WTC11 (cell line): Measurements from ENCODE around the gene KRTAP6-2. TPM values are rescaled to one million over a fixed set of nuclear protein-coding genes. Genes with fewer than 3 reads are reported as not detected.

Experiments
- ATAC-seq: fragments of 200-7000 bp; cut with Tn5 transposase; 2 replicates; pipeline ENCODE4 v1.10.0; 2021; ENCODE audit warnings: mild to moderate bottlenecking, moderate library complexity
- CTCF ChIA-PET: fragments of 300-600 bp; sonication (Branson Sonifier 250); formaldehyde crosslinking; loops from one replicate; lab custom pipeline; 2021; ENCODE audit warnings: antibody characterized with exemption; lab: Charles Lee
- POLR2A ChIA-PET: fragments of 350-600 bp; sonication (Branson Sonifier 250); formaldehyde crosslinking; loops from one replicate; lab custom pipeline; 2021; ENCODE audit warnings: antibody characterized with exemption; lab: Charles Lee
- DNase-seq: peaks from one replicate; pipeline ENCODE4 v3.0.0; 2021; ENCODE audit warnings: low spot score
- H3K27ac Mint-ChIP-seq: 2 replicates; pipeline ENCODE4 v1.8.0; 2021; ENCODE audit warnings: mixed read lengths
- H3K27me3 Mint-ChIP-seq: 2 replicates; pipeline ENCODE4 v1.8.0; 2021; ENCODE audit warnings: low read depth, mild to moderate bottlenecking, moderate library complexity, mixed read lengths
- H3K36me3 Mint-ChIP-seq: 2 replicates; pipeline ENCODE4 v1.8.0; 2021; ENCODE audit warnings: mixed read lengths
- H3K4me1 Mint-ChIP-seq: 2 replicates; pipeline ENCODE4 v1.8.0; 2022; ENCODE audit warnings: mixed read lengths
- H3K4me3 Mint-ChIP-seq: 2 replicates; pipeline ENCODE4 v1.8.0; 2021; ENCODE audit warnings: mild to moderate bottlenecking, moderate library complexity, mixed read lengths
- H3K9me3 Mint-ChIP-seq: 2 replicates; pipeline ENCODE4 v1.8.0; 2021; ENCODE audit warnings: mixed read lengths
- ATF1 ChIP-seq: sonication (generic); formaldehyde crosslinking; IDR thresholded peaks from 2 replicates; pipeline ENCODE4 v1.8.1; 2023; ENCODE audit warnings: mild to moderate bottlenecking, moderate library complexity, missing genetic modification reagents
- CBFB ChIP-seq: sonication (generic); formaldehyde crosslinking; IDR thresholded peaks from 2 replicates; pipeline ENCODE4 v1.8.1; 2022; ENCODE audit warnings: mild to moderate bottlenecking, low read depth, missing genetic modification reagents
- EMX1 ChIP-seq: fragments of 250-450 bp; sonication (Bioruptor Pico); IDR thresholded peaks from 2 replicates; pipeline ENCODE4 v1.8.0; 2021; ENCODE audit warnings: mild to moderate bottlenecking
- ERG ChIP-seq: fragments of 250-450 bp; sonication (Bioruptor Pico); IDR thresholded peaks from 2 replicates; pipeline ENCODE4 v1.8.0; 2021; ENCODE audit warnings: mild to moderate bottlenecking
- FOXK1 ChIP-seq: sonication (generic); formaldehyde crosslinking; IDR thresholded peaks from 2 replicates; pipeline ENCODE4 v1.8.0; 2022; ENCODE audit warnings: mild to moderate bottlenecking, moderate library complexity, missing genetic modification reagents
- HMGA2 ChIP-seq: fragments of 250-450 bp; sonication (Bioruptor Pico); IDR thresholded peaks from 2 replicates; pipeline ENCODE4 v1.4.0; 2021; ENCODE audit warnings: mild to moderate bottlenecking, moderate library complexity
- JAZF1 ChIP-seq: fragments of 250-450 bp; sonication (Bioruptor Pico); IDR thresholded peaks from 2 replicates; pipeline ENCODE4 v1.9.0; 2021; ENCODE audit warnings: moderate library complexity, mild to moderate bottlenecking, inconsistent platforms
- MXD4 ChIP-seq: fragments of 250-450 bp; sonication (Bioruptor Pico); IDR thresholded peaks from 2 replicates; pipeline ENCODE4 v1.8.0; 2021; ENCODE audit warnings: mild to moderate bottlenecking, moderate library complexity, borderline replicate concordance
- NR1H2 ChIP-seq: sonication (generic); formaldehyde crosslinking; IDR thresholded peaks from 2 replicates; pipeline ENCODE4 v1.9.0; 2021; ENCODE audit warnings: mild to moderate bottlenecking, moderate library complexity, missing genetic modification reagents
- NR2C2 ChIP-seq: sonication (generic); formaldehyde crosslinking; IDR thresholded peaks from 2 replicates; pipeline ENCODE4 v1.8.0; 2022; ENCODE audit warnings: mild to moderate bottlenecking, missing genetic modification reagents
- OVOL2 ChIP-seq: fragments of 250-450 bp; sonication (Bioruptor Pico); IDR thresholded peaks from 2 replicates; pipeline ENCODE4 v1.9.0; 2021; ENCODE audit warnings: mild to moderate bottlenecking, borderline replicate concordance
- RELA ChIP-seq: sonication (generic); formaldehyde crosslinking; IDR thresholded peaks from 2 replicates; pipeline ENCODE4 v1.8.1; 2022; ENCODE audit warnings: missing genetic modification reagents, mild to moderate bottlenecking, borderline replicate concordance
- SMAD4 ChIP-seq: sonication (generic); formaldehyde crosslinking; IDR thresholded peaks from 2 replicates; pipeline ENCODE4 v1.8.0; 2022; ENCODE audit warnings: mild to moderate bottlenecking, missing genetic modification reagents
- TEAD1 ChIP-seq: sonication (generic); formaldehyde crosslinking; IDR thresholded peaks from 2 replicates; pipeline ENCODE4 v1.8.0; 2022; ENCODE audit warnings: mild to moderate bottlenecking, missing genetic modification reagents
- TEAD4 ChIP-seq: sonication (generic); formaldehyde crosslinking; IDR thresholded peaks from 2 replicates; pipeline ENCODE4 v1.8.0; 2022; ENCODE audit warnings: mild to moderate bottlenecking, missing genetic modification reagents
- ZNF121 ChIP-seq: sonication (generic); formaldehyde crosslinking; IDR thresholded peaks from 2 replicates; pipeline ENCODE4 v1.8.0; 2023; ENCODE audit warnings: missing genetic modification reagents
- ZNF232 ChIP-seq: sonication (generic); formaldehyde crosslinking; IDR thresholded peaks from 2 replicates; pipeline ENCODE4 v1.8.0; 2022; ENCODE audit warnings: mild to moderate bottlenecking, missing genetic modification reagents
- ZNF263 ChIP-seq: sonication (generic); formaldehyde crosslinking; IDR thresholded peaks from 2 replicates; pipeline ENCODE4 v1.8.1; 2022; ENCODE audit warnings: low read depth, mild to moderate bottlenecking, moderate library complexity, missing genetic modification reagents
- ZNF396 ChIP-seq: fragments of 250-450 bp; sonication (Bioruptor Pico); IDR thresholded peaks from 2 replicates; pipeline ENCODE4 v1.8.0; 2021; ENCODE audit warnings: mild to moderate bottlenecking, moderate library complexity, borderline replicate concordance
- ZNF671 ChIP-seq: fragments of 250-450 bp; sonication (Bioruptor Pico); IDR thresholded peaks from 2 replicates; pipeline ENCODE4 v1.8.0; 2021; ENCODE audit warnings: mild to moderate bottlenecking
- total RNA-seq: library from RNA; stranded (reverse); gene quantifications from 3 replicates; pipeline ENCODE4 v1.2.3, GENCODE V29; 2021
- TF ChIP-seq, protein P1 (sequence below): sonication (generic); formaldehyde crosslinking; IDR thresholded peaks from 2 replicates; pipeline ENCODE4 v1.8.0; 2023; ENCODE audit warnings: missing genetic modification reagents
- TF ChIP-seq, protein P2 (sequence below): sonication (generic); formaldehyde crosslinking; IDR thresholded peaks from 2 replicates; pipeline ENCODE4 v1.8.1; 2022; ENCODE audit warnings: mild to moderate bottlenecking, missing genetic modification reagents, moderate library complexity, borderline replicate concordance
- TF ChIP-seq, protein P3 (sequence below): sonication (generic); formaldehyde crosslinking; IDR thresholded peaks from 2 replicates; pipeline ENCODE4 v1.8.0; 2022; ENCODE audit warnings: mild to moderate bottlenecking, missing genetic modification reagents
- TF ChIP-seq, protein P4 (sequence below): sonication (generic); formaldehyde crosslinking; IDR thresholded peaks from 2 replicates; pipeline ENCODE4 v1.8.1; 2023; ENCODE audit warnings: mild to moderate bottlenecking, missing genetic modification reagents, borderline replicate concordance
- TF ChIP-seq, protein P5 (sequence below): sonication (generic); formaldehyde crosslinking; IDR thresholded peaks from 2 replicates; pipeline ENCODE4 v1.8.0; 2023; ENCODE audit warnings: missing genetic modification reagents, mild to moderate bottlenecking, borderline replicate concordance

KRTAP6-2 gene
- total RNA-seq, 1 experiment from 2014 or later: not detected

- POLR2A ChIA-PET: no interaction called here
- TF ChIP-seq RELA (CRISPR knock-in tag) (no peak), TEAD4 (CRISPR knock-in tag) (no peak), MXD4 (no peak), FOXK1 (CRISPR knock-in tag) (no peak), HMGA2 (CRISPR knock-in tag) (no peak), EMX1 (CRISPR knock-in tag) (no peak), ZNF671 (CRISPR knock-in tag) (no peak), NR2C2 (CRISPR knock-in tag) (no peak), ZNF232 (CRISPR knock-in tag) (no peak), ZNF263 (CRISPR knock-in tag) (no peak), SMAD4 (no peak), NR1H2 (CRISPR knock-in tag) (no peak), JAZF1 (CRISPR knock-in tag) (no peak), ZNF396 (no peak)
- TF ChIP-seq, protein P1, sequence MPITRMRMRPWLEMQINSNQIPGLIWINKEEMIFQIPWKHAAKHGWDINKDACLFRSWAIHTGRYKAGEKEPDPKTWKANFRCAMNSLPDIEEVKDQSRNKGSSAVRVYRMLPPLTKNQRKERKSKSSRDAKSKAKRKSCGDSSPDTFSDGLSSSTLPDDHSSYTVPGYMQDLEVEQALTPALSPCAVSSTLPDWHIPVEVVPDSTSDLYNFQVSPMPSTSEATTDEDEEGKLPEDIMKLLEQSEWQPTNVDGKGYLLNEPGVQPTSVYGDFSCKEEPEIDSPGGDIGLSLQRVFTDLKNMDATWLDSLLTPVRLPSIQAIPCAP: no peak
- TF ChIP-seq, protein P2, sequence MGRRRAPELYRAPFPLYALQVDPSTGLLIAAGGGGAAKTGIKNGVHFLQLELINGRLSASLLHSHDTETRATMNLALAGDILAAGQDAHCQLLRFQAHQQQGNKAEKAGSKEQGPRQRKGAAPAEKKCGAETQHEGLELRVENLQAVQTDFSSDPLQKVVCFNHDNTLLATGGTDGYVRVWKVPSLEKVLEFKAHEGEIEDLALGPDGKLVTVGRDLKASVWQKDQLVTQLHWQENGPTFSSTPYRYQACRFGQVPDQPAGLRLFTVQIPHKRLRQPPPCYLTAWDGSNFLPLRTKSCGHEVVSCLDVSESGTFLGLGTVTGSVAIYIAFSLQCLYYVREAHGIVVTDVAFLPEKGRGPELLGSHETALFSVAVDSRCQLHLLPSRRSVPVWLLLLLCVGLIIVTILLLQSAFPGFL: no peak
- TF ChIP-seq, protein P3, sequence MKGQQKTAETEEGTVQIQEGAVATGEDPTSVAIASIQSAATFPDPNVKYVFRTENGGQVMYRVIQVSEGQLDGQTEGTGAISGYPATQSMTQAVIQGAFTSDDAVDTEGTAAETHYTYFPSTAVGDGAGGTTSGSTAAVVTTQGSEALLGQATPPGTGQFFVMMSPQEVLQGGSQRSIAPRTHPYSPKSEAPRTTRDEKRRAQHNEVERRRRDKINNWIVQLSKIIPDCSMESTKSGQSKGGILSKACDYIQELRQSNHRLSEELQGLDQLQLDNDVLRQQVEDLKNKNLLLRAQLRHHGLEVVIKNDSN: no peak
- TF ChIP-seq, all 79 proteins: peak for 0
- no peak overlapping the region for H3K27ac Mint-ChIP-seq
- H3K4me3 Mint-ChIP-seq: no peak overlapping the region
- H3K36me3 Mint-ChIP-seq: no peaks in the 10 kb centered on the region
- H3K4me1 Mint-ChIP-seq: no peaks in the 10 kb centered on the region
- CTCF ChIA-PET: no interaction called here
- no peaks in the 10 kb centered on the region for H3K27me3 Mint-ChIP-seq
- DNase-seq: no peak
- ATAC-seq: no peak
- H3K9me3 Mint-ChIP-seq: no peaks in the 10 kb centered on the region
Observed at GRCh38 chr21:30577766-30578165, 20.9 kb downstream of the KRTAP6-2 start.

DNA sequence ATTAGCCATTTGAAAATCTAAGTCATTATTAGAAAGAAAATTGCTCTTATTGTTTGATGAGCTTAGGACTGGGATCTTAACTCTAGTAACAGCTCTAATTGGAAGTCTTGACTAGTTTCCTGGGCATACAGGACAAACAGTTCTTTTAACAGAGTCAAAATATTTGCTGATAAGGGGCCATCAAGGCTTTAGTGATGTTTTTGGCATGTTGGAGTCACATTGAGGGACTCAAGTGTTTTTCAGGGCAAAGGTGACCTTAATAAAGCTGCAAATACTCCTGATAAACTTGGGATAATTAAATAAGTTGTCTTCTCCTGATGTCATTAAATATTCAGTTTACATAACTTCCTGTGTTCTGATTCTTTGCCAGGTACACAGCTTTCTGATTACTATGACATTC is 31.1 kb downstream of the KRTAP6-2 start:
- ATAC-seq (no peak), DNase-seq (no peak)
- Mint-ChIP-seq H3K9me3 (no peaks in the 10 kb centered on the region), H3K4me3 (no peak overlapping the region), H3K27ac (no peak overlapping the region), H3K36me3 (no peaks in the 10 kb centered on the region), H3K4me1 (no peaks in the 10 kb centered on the region), H3K27me3 (no peaks in the 10 kb centered on the region)
- CTCF ChIA-PET: no interaction called here
- POLR2A ChIA-PET: no interaction called here
- TF ChIP-seq ERG (CRISPR knock-in tag): no peak
- TF ChIP-seq, protein P4, sequence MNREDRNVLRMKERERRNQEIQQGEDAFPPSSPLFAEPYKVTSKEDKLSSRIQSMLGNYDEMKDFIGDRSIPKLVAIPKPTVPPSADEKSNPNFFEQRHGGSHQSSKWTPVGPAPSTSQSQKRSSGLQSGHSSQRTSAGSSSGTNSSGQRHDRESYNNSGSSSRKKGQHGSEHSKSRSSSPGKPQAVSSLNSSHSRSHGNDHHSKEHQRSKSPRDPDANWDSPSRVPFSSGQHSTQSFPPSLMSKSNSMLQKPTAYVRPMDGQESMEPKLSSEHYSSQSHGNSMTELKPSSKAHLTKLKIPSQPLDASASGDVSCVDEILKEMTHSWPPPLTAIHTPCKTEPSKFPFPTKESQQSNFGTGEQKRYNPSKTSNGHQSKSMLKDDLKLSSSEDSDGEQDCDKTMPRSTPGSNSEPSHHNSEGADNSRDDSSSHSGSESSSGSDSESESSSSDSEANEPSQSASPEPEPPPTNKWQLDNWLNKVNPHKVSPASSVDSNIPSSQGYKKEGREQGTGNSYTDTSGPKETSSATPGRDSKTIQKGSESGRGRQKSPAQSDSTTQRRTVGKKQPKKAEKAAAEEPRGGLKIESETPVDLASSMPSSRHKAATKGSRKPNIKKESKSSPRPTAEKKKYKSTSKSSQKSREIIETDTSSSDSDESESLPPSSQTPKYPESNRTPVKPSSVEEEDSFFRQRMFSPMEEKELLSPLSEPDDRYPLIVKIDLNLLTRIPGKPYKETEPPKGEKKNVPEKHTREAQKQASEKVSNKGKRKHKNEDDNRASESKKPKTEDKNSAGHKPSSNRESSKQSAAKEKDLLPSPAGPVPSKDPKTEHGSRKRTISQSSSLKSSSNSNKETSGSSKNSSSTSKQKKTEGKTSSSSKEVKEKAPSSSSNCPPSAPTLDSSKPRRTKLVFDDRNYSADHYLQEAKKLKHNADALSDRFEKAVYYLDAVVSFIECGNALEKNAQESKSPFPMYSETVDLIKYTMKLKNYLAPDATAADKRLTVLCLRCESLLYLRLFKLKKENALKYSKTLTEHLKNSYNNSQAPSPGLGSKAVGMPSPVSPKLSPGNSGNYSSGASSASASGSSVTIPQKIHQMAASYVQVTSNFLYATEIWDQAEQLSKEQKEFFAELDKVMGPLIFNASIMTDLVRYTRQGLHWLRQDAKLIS (CRISPR knock-in tag): no peak
- no peak for TF ChIP-seq ZNF121 (CRISPR knock-in tag)
- TF ChIP-seq, protein P5, sequence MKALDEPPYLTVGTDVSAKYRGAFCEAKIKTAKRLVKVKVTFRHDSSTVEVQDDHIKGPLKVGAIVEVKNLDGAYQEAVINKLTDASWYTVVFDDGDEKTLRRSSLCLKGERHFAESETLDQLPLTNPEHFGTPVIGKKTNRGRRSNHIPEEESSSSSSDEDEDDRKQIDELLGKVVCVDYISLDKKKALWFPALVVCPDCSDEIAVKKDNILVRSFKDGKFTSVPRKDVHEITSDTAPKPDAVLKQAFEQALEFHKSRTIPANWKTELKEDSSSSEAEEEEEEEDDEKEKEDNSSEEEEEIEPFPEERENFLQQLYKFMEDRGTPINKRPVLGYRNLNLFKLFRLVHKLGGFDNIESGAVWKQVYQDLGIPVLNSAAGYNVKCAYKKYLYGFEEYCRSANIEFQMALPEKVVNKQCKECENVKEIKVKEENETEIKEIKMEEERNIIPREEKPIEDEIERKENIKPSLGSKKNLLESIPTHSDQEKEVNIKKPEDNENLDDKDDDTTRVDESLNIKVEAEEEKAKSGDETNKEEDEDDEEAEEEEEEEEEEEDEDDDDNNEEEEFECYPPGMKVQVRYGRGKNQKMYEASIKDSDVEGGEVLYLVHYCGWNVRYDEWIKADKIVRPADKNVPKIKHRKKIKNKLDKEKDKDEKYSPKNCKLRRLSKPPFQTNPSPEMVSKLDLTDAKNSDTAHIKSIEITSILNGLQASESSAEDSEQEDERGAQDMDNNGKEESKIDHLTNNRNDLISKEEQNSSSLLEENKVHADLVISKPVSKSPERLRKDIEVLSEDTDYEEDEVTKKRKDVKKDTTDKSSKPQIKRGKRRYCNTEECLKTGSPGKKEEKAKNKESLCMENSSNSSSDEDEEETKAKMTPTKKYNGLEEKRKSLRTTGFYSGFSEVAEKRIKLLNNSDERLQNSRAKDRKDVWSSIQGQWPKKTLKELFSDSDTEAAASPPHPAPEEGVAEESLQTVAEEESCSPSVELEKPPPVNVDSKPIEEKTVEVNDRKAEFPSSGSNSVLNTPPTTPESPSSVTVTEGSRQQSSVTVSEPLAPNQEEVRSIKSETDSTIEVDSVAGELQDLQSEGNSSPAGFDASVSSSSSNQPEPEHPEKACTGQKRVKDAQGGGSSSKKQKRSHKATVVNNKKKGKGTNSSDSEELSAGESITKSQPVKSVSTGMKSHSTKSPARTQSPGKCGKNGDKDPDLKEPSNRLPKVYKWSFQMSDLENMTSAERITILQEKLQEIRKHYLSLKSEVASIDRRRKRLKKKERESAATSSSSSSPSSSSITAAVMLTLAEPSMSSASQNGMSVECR (CRISPR knock-in tag): no peak
- no peak for TF ChIP-seq HMGA2 (CRISPR knock-in tag)
- TF ChIP-seq TEAD1 (CRISPR knock-in tag): no peak
- TF ChIP-seq CBFB (CRISPR knock-in tag): no peak
- TF ChIP-seq OVOL2: no peak
- TF ChIP-seq ATF1 (CRISPR knock-in tag): no peak
